NCI-H2196 treated with DMSO at 0.1 percent for 48 hours (cell line): ENCODE data around the gene ETV3L.
A peak's percentile ranks its signal among the peaks of the same experiment; 100 is the strongest.
"Not testable (repeated sequence)": the region's sequence is repeated elsewhere in the genome, so short reads cannot be mapped to it uniquely, and the experiment has no call there.

Experiments
- DNase-seq: peaks from one replicate; lab custom pipeline; 2025; ENCODE audit not compliant: unreplicated experiment; lab: John Stamatoyannopoulos, UW

ETV3L gene

GRCh38 chr1:157084720-157085119, 14.9 kb downstream of the ETV3L start:
- no peak for DNase-seq

- no peak for DNase-seq
Measured at GRCh38 chr1:157081707-157082106, 17.9 kb downstream of the ETV3L start.

- DNase-seq, result no peak
Measured at GRCh38 chr1:157080714-157081113, 18.9 kb downstream of the ETV3L start.

- no peak for DNase-seq
Measured at GRCh38 chr1:157077394-157077793, 22.2 kb downstream of the ETV3L start.

DNA sequence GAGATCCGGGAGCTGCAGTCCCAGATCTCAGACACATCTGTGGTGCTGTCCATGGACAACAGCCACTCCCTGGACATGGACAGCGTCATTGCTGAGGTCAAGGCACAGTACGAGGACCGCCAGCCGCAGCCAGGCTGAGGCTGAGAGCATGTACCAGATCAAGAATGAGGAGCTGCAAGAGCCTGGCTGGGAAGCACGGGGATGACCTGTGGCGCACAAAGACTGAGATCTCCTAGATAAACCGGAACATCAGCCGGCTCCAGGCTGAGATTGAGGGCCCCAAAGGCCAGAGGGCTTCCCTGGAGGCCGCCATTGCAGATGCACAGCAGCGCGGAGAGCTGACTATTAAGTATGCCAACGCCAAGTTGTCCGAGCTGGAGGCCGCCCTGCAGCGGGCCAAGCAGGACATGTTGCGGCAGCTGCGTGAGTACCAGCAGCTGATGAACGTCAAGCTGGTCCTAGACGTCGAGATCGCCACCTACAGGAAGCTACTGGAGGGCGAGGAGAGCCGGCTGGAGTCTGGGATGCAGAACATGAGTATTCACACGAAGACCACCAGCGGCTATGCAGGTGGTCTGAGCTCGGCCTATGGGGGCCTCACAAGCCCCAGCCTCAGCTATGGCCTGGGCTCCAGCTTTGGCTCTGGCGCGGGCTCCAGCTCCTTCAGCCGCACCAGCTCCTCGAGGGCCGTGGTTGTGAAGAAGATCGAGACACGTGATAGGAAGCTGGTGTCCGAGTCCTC, 25.5 kb downstream of the ETV3L start:
- peak; percentile 41 for DNase-seq

GRCh38 chr1:157069601-157070000, 30.0 kb downstream of the ETV3L start:
- DNase-seq, result no peak

- DNase-seq, result not testable (repeated sequence)
Measured at GRCh38 chr1:157059241-157059640, 40.4 kb downstream of the ETV3L start.

- DNase-seq, result no peak
Measured at GRCh38 chr1:157056269-157056668, 43.3 kb downstream of the ETV3L start.

DNA sequence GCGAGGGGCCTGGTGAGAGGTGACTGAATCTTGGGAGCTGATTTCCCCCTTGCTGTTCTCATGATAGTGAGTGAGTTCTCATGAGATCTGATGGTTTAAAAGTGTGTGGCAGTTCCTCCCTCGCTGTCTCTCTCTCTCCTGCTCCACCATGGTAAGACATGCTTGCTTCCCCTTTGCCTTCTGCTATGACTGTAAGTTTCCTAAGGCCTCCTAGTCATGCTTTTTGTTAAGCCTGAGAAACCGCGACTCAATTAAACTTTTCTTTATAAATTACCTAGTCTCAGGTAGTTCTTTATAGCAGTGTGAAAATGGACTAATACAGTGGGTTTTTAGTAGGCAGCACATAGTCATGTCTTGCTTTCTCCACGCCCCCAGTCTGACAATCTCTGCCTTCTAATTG, 43.9 kb downstream of the ETV3L start:
- not testable (repeated sequence) for DNase-seq

GRCh38 chr1:157050836-157051235, 48.8 kb downstream of the ETV3L start:
- DNase-seq, result no peak

- no peak for DNase-seq
Measured at GRCh38 chr1:157047062-157047410, 52.6 kb downstream of the ETV3L start.

DNA sequence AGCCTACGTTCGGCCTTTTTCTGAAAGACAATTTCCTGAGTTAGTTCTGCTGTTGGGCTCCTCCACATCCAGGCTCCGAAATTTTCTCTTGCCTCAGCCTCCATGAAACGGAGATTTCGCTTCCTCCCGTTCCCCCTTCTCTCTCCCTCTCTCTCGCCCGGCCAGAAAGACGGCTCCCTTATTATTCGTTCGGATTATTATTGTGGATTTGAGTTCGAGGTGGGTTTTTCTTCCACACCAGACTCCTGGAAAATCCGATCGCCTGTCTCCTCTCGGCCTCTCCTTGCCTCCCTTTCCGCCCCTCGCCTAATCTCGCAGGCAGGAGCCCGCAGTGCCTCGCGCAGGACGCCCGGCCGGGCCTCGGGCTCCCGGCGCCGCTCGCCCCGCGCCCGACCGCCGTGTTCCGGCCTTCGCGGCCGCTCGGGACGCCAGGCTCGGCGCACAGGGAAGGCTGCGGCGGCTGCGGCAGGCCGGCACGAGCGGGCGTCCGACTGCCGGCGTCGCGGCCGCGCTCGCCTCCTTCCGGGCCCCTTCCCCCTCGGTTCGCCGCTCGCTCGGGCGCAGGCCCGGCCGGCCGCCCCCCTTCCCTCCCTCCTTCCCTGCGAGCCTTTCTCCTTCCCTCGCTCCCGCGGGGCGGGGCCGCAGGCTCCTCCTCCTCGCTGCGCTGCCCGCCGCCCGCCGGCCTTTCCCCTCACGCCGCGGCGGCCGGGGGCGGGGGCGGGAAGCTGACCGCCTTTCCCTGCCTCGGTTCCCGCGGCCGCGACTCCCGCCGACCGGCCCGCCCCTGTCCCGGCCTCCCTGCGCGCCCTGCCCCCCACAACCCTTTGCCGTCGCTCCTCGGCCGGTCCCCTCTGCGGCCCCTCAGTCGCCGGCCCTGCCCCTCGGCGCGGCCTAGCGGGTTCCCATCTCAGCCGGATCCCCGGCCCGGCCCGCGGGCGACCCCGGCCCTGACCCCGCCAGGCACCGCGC, 54.1 kb downstream of the ETV3L start, which contains the start of gene ARHGEF11:
ARHGEF11 (minus strand) TSS at position 493 of the 969 bp plus-strand sequence. CDS start 1,412 bp downstream, outside the sequence.
- DNase-seq, result peak; percentile 77

- DNase-seq, result no peak
Measured at GRCh38 chr1:157044326-157044725, 55.3 kb downstream of the ETV3L start.

DNA sequence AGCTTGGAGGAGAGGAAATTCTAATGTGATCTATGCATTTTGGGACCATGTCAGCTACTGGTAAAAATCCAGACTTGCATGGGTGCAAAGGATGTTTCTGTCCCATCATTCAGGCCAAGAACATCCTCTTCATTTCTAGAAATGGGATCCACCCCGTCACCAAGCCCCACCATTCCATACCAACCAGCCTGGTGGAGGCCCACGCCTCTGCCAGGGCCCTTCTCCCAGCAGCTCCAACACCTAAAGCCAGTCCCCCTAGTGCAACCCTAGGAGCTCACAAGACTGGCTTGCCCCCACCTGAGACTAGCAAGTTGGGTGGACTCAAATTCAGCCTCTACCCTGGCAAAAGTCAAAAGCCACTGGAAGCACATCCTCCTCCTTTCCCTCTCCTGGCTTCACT, 55.9 kb downstream of the ETV3L start:
- no peak for DNase-seq

DNA sequence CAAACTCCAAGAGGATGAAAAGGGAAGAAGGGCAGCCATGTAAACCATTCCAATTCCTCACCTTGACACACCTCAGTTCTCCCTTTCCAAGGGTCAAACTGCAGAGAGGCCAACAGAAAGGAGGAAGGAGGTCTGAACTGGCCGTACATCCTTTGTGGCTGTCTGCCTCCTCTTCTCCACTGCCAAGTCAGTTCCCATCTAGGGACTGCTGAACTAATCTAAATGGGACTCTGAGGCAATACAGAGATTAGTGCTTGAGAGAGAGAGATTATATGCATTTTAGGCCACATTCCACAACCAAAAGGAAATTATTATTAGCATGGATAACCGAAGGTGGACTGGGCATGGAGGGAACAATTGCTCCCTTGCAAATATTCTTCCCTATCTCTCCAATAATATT, 56.8 kb downstream of the ETV3L start:
- no peak for DNase-seq
